OCI-LY1 (cell line): ENCODE measurements around the gene MCCC1.

ENCODE experiments used
- H2AFZ ChIP-seq: fragments of 200-600 bp; sonication (generic), shearing (Covaris generic); 2 replicates; pipeline ENCODE4 v1.6.0; 2014; ENCODE audit warnings: antibody characterized with exemption, mild to moderate bottlenecking, low read length
- H3F3A ChIP-seq: fragments of 200-600 bp; sonication (generic), shearing (Covaris generic); 2 replicates; pipeline ENCODE4 v1.6.0; 2014; ENCODE audit warnings: mild to moderate bottlenecking, antibody characterized with exemption, low read length, moderate library complexity; ENCODE audit not compliant: insufficient read depth
- H3K27ac ChIP-seq: fragments of 200-600 bp; sonication (generic); 2 replicates; pipeline ENCODE4 v1.5.1; 2014; ENCODE audit warnings: low read length, mixed run types, mild to moderate bottlenecking, low read depth; ENCODE audit not compliant: poor library complexity, severe bottlenecking
- H3K27me3 ChIP-seq: fragments of 200-600 bp; sonication (generic); 2 replicates; pipeline ENCODE4 v1.6.0; 2014; ENCODE audit warnings: antibody characterized with exemption, mild to moderate bottlenecking, low read length, moderate library complexity; ENCODE audit not compliant: insufficient read depth
- H3K36me3 ChIP-seq: fragments of 200-600 bp; sonication (generic); 2 replicates; pipeline ENCODE4 v1.6.1; 2014; ENCODE audit warnings: mild to moderate bottlenecking, antibody characterized with exemption, low read length, moderate library complexity, mixed read lengths; ENCODE audit not compliant: insufficient read depth
- H3K4me1 ChIP-seq: fragments of 200-600 bp; sonication (generic); 2 replicates; pipeline ENCODE4 v1.5.1; 2014; ENCODE audit warnings: mild to moderate bottlenecking, low read length, moderate library complexity; ENCODE audit not compliant: insufficient read depth, severe bottlenecking
- H3K4me2 ChIP-seq: fragments of 200-600 bp; sonication (generic), shearing (Covaris generic); 2 replicates; pipeline ENCODE4 v1.6.1; 2014; ENCODE audit warnings: low read length
- H3K4me3 ChIP-seq: fragments of 200-600 bp; sonication (generic); 2 replicates; pipeline ENCODE4 v1.5.1; 2014; ENCODE audit warnings: low read length, low read depth, mild to moderate bottlenecking, mixed read lengths; ENCODE audit not compliant: poor library complexity, severe bottlenecking
- H3K79me2 ChIP-seq: fragments of 200-600 bp; shearing (Covaris generic); 2 replicates; pipeline ENCODE4 v1.6.1; 2016; ENCODE audit warnings: mixed run types, low read length, mixed read lengths; ENCODE audit not compliant: insufficient read depth
- H3K9ac ChIP-seq: fragments of 200-600 bp; sonication (generic), shearing (Covaris generic); 2 replicates; pipeline ENCODE4 v1.6.1; 2014; ENCODE audit warnings: mild to moderate bottlenecking, low read length, mixed read lengths
- H3K9me2 ChIP-seq: fragments of 200-600 bp; sonication (generic), shearing (Covaris generic); 2 replicates; pipeline ENCODE4 v1.6.1; 2014; ENCODE audit warnings: low read depth, mild to moderate bottlenecking, low read length, mixed read lengths
- H3K9me3 ChIP-seq: fragments of 200-600 bp; shearing (Covaris generic); 2 replicates; pipeline ENCODE4 v1.6.1; 2014; ENCODE audit warnings: low read length, mixed read lengths
- H4K20me1 ChIP-seq: fragments of 200-600 bp; sonication (generic), shearing (Covaris generic); 2 replicates; pipeline ENCODE4 v1.6.0; 2016; ENCODE audit warnings: mild to moderate bottlenecking, low read length; ENCODE audit not compliant: insufficient read depth
- EZH2 ChIP-seq: fragments of 200-600 bp; sonication (generic), shearing (Covaris generic); IDR thresholded peaks from 2 replicates; pipeline ENCODE4 v1.8.0; 2017; ENCODE audit warnings: borderline replicate concordance, mixed run types, mild to moderate bottlenecking, antibody characterized with exemption, low read length, moderate library complexity, mixed read lengths
- TF ChIP-seq, protein P1 (sequence below): fragments of 200-600 bp; sonication (generic), shearing (Covaris generic); IDR thresholded peaks from 2 replicates; pipeline ENCODE4 v1.5.1; 2017; ENCODE audit warnings: mild to moderate bottlenecking, antibody characterized with exemption, low read length, moderate library complexity, mixed read lengths

The MCCC1 gene

DNA sequence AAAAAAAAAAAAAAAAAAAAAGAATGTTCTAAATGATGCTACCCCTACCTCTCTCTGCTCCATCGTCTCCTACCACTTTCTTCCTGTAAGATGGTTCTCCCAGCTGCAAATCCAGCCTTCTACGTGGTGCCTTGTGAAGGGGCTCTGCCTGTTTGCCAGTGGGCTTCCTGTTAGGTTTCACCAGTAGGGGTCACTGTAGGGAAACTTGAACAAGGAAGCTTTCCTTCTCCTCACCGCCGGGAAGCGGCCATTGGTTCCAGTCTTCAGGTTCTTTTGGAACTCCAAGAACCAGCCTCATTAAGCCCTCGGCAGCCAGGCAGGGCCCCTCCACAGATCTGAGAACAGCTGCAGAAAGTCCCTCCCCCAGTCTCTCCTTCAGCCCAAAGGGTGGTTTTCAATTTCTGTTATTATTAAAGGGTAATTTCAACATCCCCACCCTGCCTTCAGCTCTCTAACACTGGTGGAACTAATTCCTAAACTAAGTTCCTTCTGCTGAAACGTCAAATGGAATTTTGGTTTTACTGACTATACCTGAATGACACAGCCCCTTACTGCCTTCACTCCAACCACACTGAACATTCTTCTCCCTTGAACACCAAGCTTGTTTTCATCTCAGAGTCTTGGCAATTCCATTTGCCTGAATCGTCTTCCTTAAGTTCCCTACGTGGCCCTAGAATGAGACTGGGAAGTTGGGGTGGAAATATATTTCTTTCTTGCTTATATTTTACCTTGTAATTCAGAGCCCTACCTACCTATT lies 13.5 kb downstream of the MCCC1 start:
- no peaks in the 10 kb centered on the region for H3K27me3 ChIP-seq
- H3K9me2 ChIP-seq: no peaks in the 10 kb centered on the region
- H2AFZ ChIP-seq: no peak overlapping the region
- H3K4me2 ChIP-seq: no peak overlapping the region
- H3K9me3 ChIP-seq: peaks cover 4% of the 10 kb centered on the region
- no peak overlapping the region for H3K27ac ChIP-seq
- H3K36me3 ChIP-seq: peaks cover 85% of the 10 kb centered on the region
- H4K20me1 ChIP-seq: no peaks in the 10 kb centered on the region
- TF ChIP-seq, protein P1, sequence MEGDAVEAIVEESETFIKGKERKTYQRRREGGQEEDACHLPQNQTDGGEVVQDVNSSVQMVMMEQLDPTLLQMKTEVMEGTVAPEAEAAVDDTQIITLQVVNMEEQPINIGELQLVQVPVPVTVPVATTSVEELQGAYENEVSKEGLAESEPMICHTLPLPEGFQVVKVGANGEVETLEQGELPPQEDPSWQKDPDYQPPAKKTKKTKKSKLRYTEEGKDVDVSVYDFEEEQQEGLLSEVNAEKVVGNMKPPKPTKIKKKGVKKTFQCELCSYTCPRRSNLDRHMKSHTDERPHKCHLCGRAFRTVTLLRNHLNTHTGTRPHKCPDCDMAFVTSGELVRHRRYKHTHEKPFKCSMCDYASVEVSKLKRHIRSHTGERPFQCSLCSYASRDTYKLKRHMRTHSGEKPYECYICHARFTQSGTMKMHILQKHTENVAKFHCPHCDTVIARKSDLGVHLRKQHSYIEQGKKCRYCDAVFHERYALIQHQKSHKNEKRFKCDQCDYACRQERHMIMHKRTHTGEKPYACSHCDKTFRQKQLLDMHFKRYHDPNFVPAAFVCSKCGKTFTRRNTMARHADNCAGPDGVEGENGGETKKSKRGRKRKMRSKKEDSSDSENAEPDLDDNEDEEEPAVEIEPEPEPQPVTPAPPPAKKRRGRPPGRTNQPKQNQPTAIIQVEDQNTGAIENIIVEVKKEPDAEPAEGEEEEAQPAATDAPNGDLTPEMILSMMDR: peak; percentile 90
- TF ChIP-seq EZH2: no peak
- no peaks in the 10 kb centered on the region for H3K79me2 ChIP-seq
- no peak overlapping the region for H3K9ac ChIP-seq
- no peak overlapping the region for H3K4me3 ChIP-seq
- no peaks in the 10 kb centered on the region for H3F3A ChIP-seq
- H3K4me1 ChIP-seq: no peaks in the 10 kb centered on the region

DNA sequence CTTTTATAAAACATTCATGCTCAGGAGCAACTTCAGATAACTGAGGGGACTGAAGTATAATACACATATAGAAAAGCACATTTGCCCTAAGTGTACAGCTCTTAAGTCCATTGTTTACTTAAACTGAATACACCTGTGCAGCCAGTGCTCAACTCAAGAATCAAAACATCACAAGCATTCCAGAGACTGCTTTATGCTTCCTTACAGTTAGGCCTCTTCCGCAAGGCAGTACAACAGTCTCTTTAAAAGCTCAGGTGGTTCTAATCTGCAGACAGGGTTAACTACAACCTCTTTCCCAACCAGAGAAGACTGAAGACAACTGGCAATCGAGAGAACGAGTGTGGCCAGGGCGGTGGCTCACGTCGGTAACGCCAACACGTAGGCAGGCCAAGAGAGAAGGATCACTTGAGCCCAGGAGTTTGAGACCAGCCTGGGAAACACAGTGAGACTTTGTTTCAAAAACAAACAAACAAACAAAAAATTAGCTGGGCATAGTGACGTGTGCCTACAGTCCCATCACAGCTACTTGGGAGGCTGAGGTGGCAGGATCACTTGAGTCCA lies 16.9 kb downstream of the MCCC1 start:
- H3K79me2 ChIP-seq: no peaks in the 10 kb centered on the region
- no peak overlapping the region for H2AFZ ChIP-seq
- no peak overlapping the region for H3K4me3 ChIP-seq
- no peaks in the 10 kb centered on the region for H3K4me1 ChIP-seq
- no peaks in the 10 kb centered on the region for H3F3A ChIP-seq
- H3K9me2 ChIP-seq: no peaks in the 10 kb centered on the region
- no peaks in the 10 kb centered on the region for H4K20me1 ChIP-seq
- H3K4me2 ChIP-seq: no peak overlapping the region
- TF ChIP-seq EZH2: no peak
- TF ChIP-seq, protein P1: no peak
- no peaks in the 10 kb centered on the region for H3K27me3 ChIP-seq
- H3K9ac ChIP-seq: no peak overlapping the region
- H3K9me3 ChIP-seq: peaks cover 16% of the 10 kb centered on the region
- no peak overlapping the region for H3K27ac ChIP-seq
- peaks cover 91% of the 10 kb centered on the region for H3K36me3 ChIP-seq

DNA sequence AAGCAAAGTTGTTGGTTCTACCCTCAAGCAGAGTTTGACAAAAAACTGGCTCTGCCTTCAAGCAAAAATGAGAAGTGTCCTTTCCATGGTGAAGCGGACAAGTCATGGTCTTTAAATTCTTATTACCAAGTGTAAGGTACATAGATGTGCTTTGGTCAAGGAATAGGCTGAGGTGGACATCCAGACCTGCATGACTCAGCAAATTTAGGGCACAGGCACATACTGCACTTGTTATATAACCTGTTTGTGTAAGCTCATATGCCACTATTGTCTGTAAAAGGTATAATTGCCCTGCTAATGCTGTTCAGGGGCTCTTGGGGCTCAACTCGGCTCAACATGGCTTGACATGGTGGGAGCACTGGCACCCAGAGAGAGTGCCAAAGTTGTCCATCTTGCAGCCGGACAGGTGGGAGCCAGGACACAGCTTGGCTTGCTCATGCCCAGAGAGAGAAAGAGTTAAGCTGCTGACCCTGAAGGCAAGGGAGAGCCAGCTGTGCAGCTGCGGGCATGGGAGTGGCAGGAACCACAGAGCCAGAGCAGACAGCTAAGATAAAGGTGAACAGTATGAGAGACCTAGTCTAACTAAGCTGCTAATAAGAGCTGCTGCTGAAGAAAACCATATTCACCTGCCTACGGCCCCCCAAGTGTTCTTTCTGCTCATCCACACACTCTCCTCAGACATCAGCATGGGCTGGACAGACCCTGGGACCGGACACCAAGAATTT lies 17.7 kb downstream of the MCCC1 start:
- TF ChIP-seq EZH2: no peak
- TF ChIP-seq, protein P1: no peak
- H3K79me2 ChIP-seq: no peaks in the 10 kb centered on the region
- no peaks in the 10 kb centered on the region for H4K20me1 ChIP-seq
- no peaks in the 10 kb centered on the region for H3K9me2 ChIP-seq
- H3K27me3 ChIP-seq: no peaks in the 10 kb centered on the region
- peaks cover 96% of the 10 kb centered on the region for H3K36me3 ChIP-seq
- H3K27ac ChIP-seq: no peak overlapping the region
- H3K4me3 ChIP-seq: no peak overlapping the region
- no peak overlapping the region for H3K9ac ChIP-seq
- H3K4me2 ChIP-seq: no peak overlapping the region
- H3K4me1 ChIP-seq: no peaks in the 10 kb centered on the region
- no peak overlapping the region for H2AFZ ChIP-seq
- no peaks in the 10 kb centered on the region for H3F3A ChIP-seq
- peaks cover 23% of the 10 kb centered on the region for H3K9me3 ChIP-seq
